HepG2 (cell line): Measurements from ENCODE around the gene SFT2D2. TPM values are rescaled to one million over a fixed set of nuclear protein-coding genes. Genes with fewer than 3 reads are reported as not detected.

Source experiments
- ATAD3A ChIP-seq: sonication (generic); formaldehyde crosslinking; IDR thresholded peaks from 2 replicates; pipeline ENCODE4 v1.4.0; 2020; ENCODE audit warnings: missing genetic modification reagents
- ATF1 ChIP-seq: IDR thresholded peaks from 2 replicates; pipeline ENCODE4 v1.6.1; 2016; ENCODE audit warnings: mild to moderate bottlenecking, control low read depth
- CBX5 ChIP-seq: sonication (generic); formaldehyde crosslinking; IDR thresholded peaks from 2 replicates; pipeline ENCODE4 v1.4.0; 2020; ENCODE audit warnings: missing genetic modification reagents, borderline replicate concordance
- DRAP1 ChIP-seq: IDR thresholded peaks from 2 replicates; pipeline ENCODE4 v1.6.1; 2016; ENCODE audit warnings: missing genetic modification reagents, missing compliant biosample characterization
- GABPA ChIP-seq, 2 experiments: IDR thresholded peaks; 2 replicates each; pipeline ENCODE4 v1.6.1; 2011 to 2016; ENCODE audit warnings: low read depth in 2 of 2, low read length in 1 of 2, missing biosample characterization in 1 of 2, missing genetic modification characterization in 1 of 2
- HDAC1 ChIP-seq: sonication (generic); formaldehyde crosslinking; IDR thresholded peaks from 2 replicates; pipeline ENCODE4 v1.5.1; 2020; ENCODE audit warnings: mild to moderate bottlenecking, missing genetic modification reagents
- HDAC6 ChIP-seq: fragments of 200-600 bp; sonication (generic); IDR thresholded peaks from 2 replicates; pipeline ENCODE4 v1.7.0; 2017; ENCODE audit warnings: mild to moderate bottlenecking, antibody characterized with exemption, low read length, low read depth
- HOXD1 ChIP-seq: sonication (generic); formaldehyde crosslinking; IDR thresholded peaks from 2 replicates; pipeline ENCODE4 v1.5.0; 2020; ENCODE audit warnings: missing genetic modification reagents
- KLF13 ChIP-seq: sonication (generic); formaldehyde crosslinking; IDR thresholded peaks from 2 replicates; pipeline ENCODE4 v1.4.0; 2020; ENCODE audit warnings: mild to moderate bottlenecking, missing genetic modification reagents
- MED1 ChIP-seq: sonication (generic); formaldehyde crosslinking; IDR thresholded peaks from 2 replicates; pipeline ENCODE4 v1.4.0; 2020; ENCODE audit warnings: missing genetic modification reagents
- MIER3 ChIP-seq: IDR thresholded peaks from 2 replicates; pipeline ENCODE4 v1.6.1; 2016; ENCODE audit warnings: missing compliant biosample characterization, borderline replicate concordance
- NFATC3 ChIP-seq: sonication (generic); formaldehyde crosslinking; IDR thresholded peaks from 2 replicates; pipeline ENCODE4 v1.5.1; 2020; ENCODE audit warnings: mild to moderate bottlenecking, missing genetic modification reagents
- NR2F6 ChIP-seq, 2 experiments: IDR thresholded peaks; 2 replicates each; pipeline ENCODE4 v1.6.1; 2016; ENCODE audit warnings: antibody characterized with exemption in 1 of 2, mild to moderate bottlenecking in 1 of 2
- RAD51 ChIP-seq: fragments of 450-650 bp; IDR thresholded peaks from 2 replicates; pipeline ENCODE4 v1.6.1; 2016; ENCODE audit warnings: borderline replicate concordance
- RBFOX2 ChIP-seq: fragments of 200-400 bp; formaldehyde crosslinking; IDR thresholded peaks from 2 replicates; pipeline ENCODE4 v1.6.1; 2017; ENCODE audit warnings: low read depth, mild to moderate bottlenecking, low read length
- SMYD3 ChIP-seq: sonication (generic); formaldehyde crosslinking; IDR thresholded peaks from 2 replicates; pipeline ENCODE4 v1.8.1; 2023; ENCODE audit warnings: mild to moderate bottlenecking, missing genetic modification reagents
- SP4 ChIP-seq: sonication (generic); formaldehyde crosslinking; IDR thresholded peaks from 2 replicates; pipeline ENCODE4 v1.8.1; 2023; ENCODE audit warnings: mild to moderate bottlenecking, missing genetic modification reagents
- TBL1XR1 ChIP-seq: fragments of 150-350 bp; IDR thresholded peaks from 2 replicates; pipeline ENCODE4 v1.6.1; 2014; ENCODE audit warnings: borderline replicate concordance, low read length; ENCODE audit not compliant: partially characterized antibody
- TOPORS ChIP-seq: sonication (generic); formaldehyde crosslinking; IDR thresholded peaks from 2 replicates; pipeline ENCODE4 v1.8.0; 2023; ENCODE audit warnings: mild to moderate bottlenecking, missing genetic modification reagents
- TRIM24 ChIP-seq: sonication (generic); formaldehyde crosslinking; IDR thresholded peaks from 2 replicates; pipeline ENCODE4 v1.8.0; 2022; ENCODE audit warnings: mild to moderate bottlenecking, missing genetic modification reagents
- ZMYM3 ChIP-seq: sonication (generic); formaldehyde crosslinking; IDR thresholded peaks from 2 replicates; pipeline ENCODE4 v1.5.1; 2020; ENCODE audit warnings: mild to moderate bottlenecking, missing genetic modification reagents
- ZNF205 ChIP-seq: IDR thresholded peaks from 2 replicates; pipeline ENCODE4 v1.6.1; 2018; ENCODE audit warnings: missing biosample characterization, missing genetic modification reagents
- ZNF264 ChIP-seq: sonication (generic); formaldehyde crosslinking; IDR thresholded peaks from 2 replicates; pipeline ENCODE4 v1.4.0; 2020; ENCODE audit warnings: missing genetic modification reagents
- ZNF691 ChIP-seq: sonication (generic); formaldehyde crosslinking; IDR thresholded peaks from 2 replicates; pipeline ENCODE4 v1.4.0; 2020; ENCODE audit warnings: missing genetic modification reagents, low read depth, mild to moderate bottlenecking, borderline replicate concordance
- ZNF720 ChIP-seq: sonication (generic); formaldehyde crosslinking; IDR thresholded peaks from 2 replicates; pipeline ENCODE4 v1.4.0; 2020; ENCODE audit warnings: missing genetic modification reagents
- ZNF883 ChIP-seq: sonication (generic); formaldehyde crosslinking; IDR thresholded peaks from 2 replicates; pipeline ENCODE4 v1.5.1; 2020; ENCODE audit warnings: mild to moderate bottlenecking, missing genetic modification reagents; ENCODE audit errors: not compliant biosample characterization
- ZSCAN31 ChIP-seq: sonication (generic); formaldehyde crosslinking; IDR thresholded peaks from 2 replicates; pipeline ENCODE4 v1.5.0; 2020; ENCODE audit warnings: low read depth, mild to moderate bottlenecking, missing genetic modification reagents
- polyA plus RNA-seq, 8 experiments: library from polyadenylated mRNA; depleted of rRNA in 3 of 8; stranded (reverse) in 7 of 8; unstranded in 1 of 8; fragments of >200 nt; fragmentation: Illumina TruSeq in 4 of 8; extraction: Trizol in 4 of 8; gene quantifications; 2 replicates each; pipeline versions ENCODE4 v1.2.1 to v1.2.3, GENCODE V29; 2011 to 2016; ENCODE audit warnings: low read depth in 4 of 8, missing spikeins in 1 of 8, mixed read lengths in 1 of 8; ENCODE audit not compliant: insufficient read depth in 1 of 8
- total RNA-seq, 5 experiments: library from RNA; depleted of rRNA; stranded (reverse); fragments of >200 nt; fragmentation: Illumina TruSeq; extraction: Trizol; gene quantifications; 2 replicates each; pipeline ENCODE4 v1.2.3, GENCODE V29; 2016; ENCODE audit warnings: low read depth in 1 of 5
- TF ChIP-seq, protein P1 (sequence below): sonication (generic); formaldehyde crosslinking; IDR thresholded peaks from 2 replicates; pipeline ENCODE4 v1.5.1; 2020; ENCODE audit warnings: missing genetic modification reagents, mild to moderate bottlenecking, borderline replicate concordance

Gene SFT2D2
- total and polyA plus RNA-seq, 2 of the 13 experiments (the other 11 are each of a cell fraction or from before 2014, with no cell fraction given): 10.0 to 28.8 TPM

DNA sequence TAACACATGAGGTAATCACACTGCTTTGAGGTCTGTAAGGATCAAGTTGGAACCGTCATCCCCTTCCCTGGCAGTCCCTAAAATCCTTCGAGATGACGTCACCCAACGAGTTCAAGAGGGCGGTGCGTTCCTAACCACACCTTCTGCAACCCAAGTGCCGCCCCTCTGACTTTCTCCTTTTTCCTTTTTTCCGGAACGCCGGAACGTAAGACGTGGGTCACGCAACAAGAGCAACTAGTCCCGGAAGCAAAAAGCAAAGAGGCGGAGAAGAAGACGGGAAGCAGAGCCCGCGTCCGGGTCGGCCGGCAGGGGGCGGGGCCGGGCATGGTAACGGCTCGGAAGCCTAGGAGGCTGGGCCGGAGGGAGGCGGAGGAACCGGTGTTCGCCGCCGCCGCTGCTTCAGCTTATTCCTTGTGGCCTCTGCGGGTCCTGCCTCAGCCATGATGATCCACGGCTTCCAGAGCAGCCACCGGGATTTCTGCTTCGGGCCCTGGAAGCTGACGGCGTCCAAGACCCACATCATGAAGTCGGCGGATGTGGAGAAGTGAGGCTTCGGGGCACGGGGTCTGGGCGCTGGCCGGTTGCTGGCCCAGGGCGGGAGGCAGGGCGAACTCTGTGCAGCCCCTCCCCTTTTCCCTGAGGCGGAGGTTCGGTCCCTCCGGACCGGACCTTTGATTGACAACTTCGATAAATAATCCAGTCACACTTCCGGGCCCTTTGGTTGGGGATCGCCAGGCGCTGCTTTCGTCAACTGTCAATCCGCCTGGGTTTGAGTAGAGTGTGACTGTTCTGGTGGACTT lies 47.0 kb upstream of the SFT2D2 start, which contains the start of gene TIPRL (continued):
- TF ChIP-seq ZNF691 (no peak; the same call in 1 of the 2 replicates), TRIM24 (CRISPR knock-in tag) (no peak), ZNF205 (0 out of 2 replicates have a peak, but pooled peaks have one; percentile 28), CBX5 (CRISPR knock-in tag) (peak; percentile 33; the same call in 1 of the 2 replicates), GABPA (IDR thresholded peaks at IDR 0.05; ENCODE audit: low read depth, low read length) (peak; percentile 85), GABPA (CRISPR knock-in tag; IDR thresholded peaks at IDR 0.05; ENCODE audit: low read depth) (peak; percentile 96), MED1 (peak; percentile 65; the same call in 1 of the 2 replicates), TOPORS (CRISPR knock-in tag) (0 out of 2 replicates have a peak, but pooled peaks have one; percentile 29), ZNF264 (CRISPR knock-in tag) (no peak), ATAD3A (no peak), ATF1 (CRISPR knock-in tag) (peak; percentile 83), DRAP1 (CRISPR knock-in tag) (no peak), ZNF883 (peak; percentile 51), KLF13 (peak; percentile 61; the same call in 1 of the 2 replicates), HOXD1 (CRISPR knock-in tag) (0 out of 2 replicates have a peak, but pooled peaks have one; percentile 19), SMYD3 (CRISPR knock-in tag) (no peak), HDAC1 (CRISPR knock-in tag) (peak; percentile 87), ZMYM3 (CRISPR knock-in tag) (no peak), RBFOX2 (peak; percentile 85), RAD51 (no peak), TBL1XR1 (peak; percentile 36), ZSCAN31 (CRISPR knock-in tag) (0 out of 2 replicates have a peak, but pooled peaks have one; percentile 52), NFATC3 (CRISPR knock-in tag) (no peak), HDAC6 (no peak), MIER3 (CRISPR knock-in tag) (no peak), SP4 (CRISPR knock-in tag) (peak; percentile 89), ZNF720 (no peak), NR2F6 (IDR thresholded peaks at IDR 0.05) (0 out of 2 replicates have a peak, but pooled peaks have one; percentile 27), NR2F6 (CRISPR knock-in tag; IDR thresholded peaks at IDR 0.05) (no peak)
- TF ChIP-seq, protein P1, sequence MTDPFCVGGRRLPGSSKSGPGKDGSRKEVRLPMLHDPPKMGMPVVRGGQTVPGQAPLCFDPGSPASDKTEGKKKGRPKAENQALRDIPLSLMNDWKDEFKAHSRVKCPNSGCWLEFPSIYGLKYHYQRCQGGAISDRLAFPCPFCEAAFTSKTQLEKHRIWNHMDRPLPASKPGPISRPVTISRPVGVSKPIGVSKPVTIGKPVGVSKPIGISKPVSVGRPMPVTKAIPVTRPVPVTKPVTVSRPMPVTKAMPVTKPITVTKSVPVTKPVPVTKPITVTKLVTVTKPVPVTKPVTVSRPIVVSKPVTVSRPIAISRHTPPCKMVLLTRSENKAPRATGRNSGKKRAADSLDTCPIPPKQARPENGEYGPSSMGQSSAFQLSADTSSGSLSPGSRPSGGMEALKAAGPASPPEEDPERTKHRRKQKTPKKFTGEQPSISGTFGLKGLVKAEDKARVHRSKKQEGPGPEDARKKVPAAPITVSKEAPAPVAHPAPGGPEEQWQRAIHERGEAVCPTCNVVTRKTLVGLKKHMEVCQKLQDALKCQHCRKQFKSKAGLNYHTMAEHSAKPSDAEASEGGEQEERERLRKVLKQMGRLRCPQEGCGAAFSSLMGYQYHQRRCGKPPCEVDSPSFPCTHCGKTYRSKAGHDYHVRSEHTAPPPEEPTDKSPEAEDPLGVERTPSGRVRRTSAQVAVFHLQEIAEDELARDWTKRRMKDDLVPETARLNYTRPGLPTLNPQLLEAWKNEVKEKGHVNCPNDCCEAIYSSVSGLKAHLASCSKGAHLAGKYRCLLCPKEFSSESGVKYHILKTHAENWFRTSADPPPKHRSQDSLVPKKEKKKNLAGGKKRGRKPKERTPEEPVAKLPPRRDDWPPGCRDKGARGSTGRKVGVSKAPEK (CRISPR knock-in tag): no peak
